ACC112 (cell line): ENCODE data around the gene ADRA2A.

Source experiments
- H2AFZ ChIP-seq: fragments of 200-600 bp; sonication (generic); one replicate; pipeline ENCODE4 v1.6.0; 2017; ENCODE audit warnings: antibody characterized with exemption, low read length; ENCODE audit not compliant: unreplicated experiment
- H3K27ac ChIP-seq: fragments of 200-600 bp; sonication (generic); 2 replicates; pipeline ENCODE4 v1.5.1; 2014; ENCODE audit warnings: low read depth, mild to moderate bottlenecking, antibody characterized with exemption, low read length, moderate library complexity
- H3K27me3 ChIP-seq: fragments of 200-600 bp; sonication (generic); 2 replicates; pipeline ENCODE4 v1.6.1; 2014; ENCODE audit warnings: mild to moderate bottlenecking, antibody characterized with exemption, low read length, moderate library complexity, mixed read lengths; ENCODE audit not compliant: insufficient read depth
- H3K36me3 ChIP-seq: fragments of 200-600 bp; sonication (generic); 2 replicates; pipeline ENCODE4 v1.6.1; 2016; ENCODE audit warnings: mild to moderate bottlenecking, antibody characterized with exemption, low read length, moderate library complexity, mixed read lengths; ENCODE audit not compliant: insufficient read depth
- H3K4me1 ChIP-seq: fragments of 200-600 bp; sonication (generic); one replicate; pipeline ENCODE4 v1.6.1; 2016; ENCODE audit warnings: low read length, mixed read lengths; ENCODE audit not compliant: insufficient read depth, unreplicated experiment, control insufficient read depth
- H3K4me3 ChIP-seq: fragments of 200-600 bp; sonication (generic); 2 replicates; pipeline ENCODE4 v1.5.1; 2014; ENCODE audit warnings: mild to moderate bottlenecking, low read depth, low read length
- H3K79me2 ChIP-seq: fragments of 200-600 bp; sonication (generic); one replicate; pipeline ENCODE4 v1.6.0; 2016; ENCODE audit warnings: low read length; ENCODE audit not compliant: control insufficient read depth, unreplicated experiment, insufficient read depth

The ADRA2A gene

GRCh38 chr10:111125102-111125501 lies 48.3 kb downstream of the ADRA2A start:
- no peaks in the 10 kb centered on the region for H3K36me3 ChIP-seq
- H2AFZ ChIP-seq, result no peak overlapping the region
- no peaks in the 10 kb centered on the region for H3K27me3 ChIP-seq
- H3K4me1 ChIP-seq, result no peaks in the 10 kb centered on the region
- H3K79me2 ChIP-seq, result no peaks in the 10 kb centered on the region
- H3K27ac ChIP-seq, result no peak overlapping the region
- H3K4me3 ChIP-seq, result no peak overlapping the region

DNA sequence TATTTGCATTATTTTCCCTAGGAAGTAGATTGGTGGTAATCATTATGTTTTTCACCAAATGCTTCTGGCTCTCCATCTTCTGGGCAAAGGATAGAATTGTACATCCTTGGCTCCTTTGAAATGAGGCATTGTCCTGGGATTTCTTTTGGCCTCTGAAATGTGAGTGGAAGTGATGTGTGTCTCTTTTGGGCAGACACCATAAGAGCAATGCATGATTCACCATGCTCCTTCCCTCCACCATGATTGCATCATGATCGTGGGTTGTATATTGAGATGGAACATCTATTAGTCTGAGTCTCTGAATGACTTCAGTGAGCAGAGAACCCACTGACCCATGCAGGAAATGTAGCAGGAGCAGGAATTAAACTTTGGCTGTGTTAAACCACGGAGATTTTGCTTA lies 49.2 kb downstream of the ADRA2A start:
- Histone ChIP-seq H3K27ac (no peak overlapping the region), H3K27me3 (no peaks in the 10 kb centered on the region), H3K79me2 (no peaks in the 10 kb centered on the region), H3K36me3 (no peaks in the 10 kb centered on the region), H2AFZ (no peak overlapping the region), H3K4me3 (no peak overlapping the region), H3K4me1 (no peaks in the 10 kb centered on the region)

GRCh38 chr10:111127081-111127848 lies 50.4 kb downstream of the ADRA2A start:
- no peaks in the 10 kb centered on the region for H3K36me3 ChIP-seq
- no peaks in the 10 kb centered on the region for H3K4me1 ChIP-seq
- no peak overlapping the region for H2AFZ ChIP-seq
- H3K27ac ChIP-seq, result no peak overlapping the region
- no peak overlapping the region for H3K4me3 ChIP-seq
- H3K79me2 ChIP-seq, result no peaks in the 10 kb centered on the region
- no peaks in the 10 kb centered on the region for H3K27me3 ChIP-seq

DNA sequence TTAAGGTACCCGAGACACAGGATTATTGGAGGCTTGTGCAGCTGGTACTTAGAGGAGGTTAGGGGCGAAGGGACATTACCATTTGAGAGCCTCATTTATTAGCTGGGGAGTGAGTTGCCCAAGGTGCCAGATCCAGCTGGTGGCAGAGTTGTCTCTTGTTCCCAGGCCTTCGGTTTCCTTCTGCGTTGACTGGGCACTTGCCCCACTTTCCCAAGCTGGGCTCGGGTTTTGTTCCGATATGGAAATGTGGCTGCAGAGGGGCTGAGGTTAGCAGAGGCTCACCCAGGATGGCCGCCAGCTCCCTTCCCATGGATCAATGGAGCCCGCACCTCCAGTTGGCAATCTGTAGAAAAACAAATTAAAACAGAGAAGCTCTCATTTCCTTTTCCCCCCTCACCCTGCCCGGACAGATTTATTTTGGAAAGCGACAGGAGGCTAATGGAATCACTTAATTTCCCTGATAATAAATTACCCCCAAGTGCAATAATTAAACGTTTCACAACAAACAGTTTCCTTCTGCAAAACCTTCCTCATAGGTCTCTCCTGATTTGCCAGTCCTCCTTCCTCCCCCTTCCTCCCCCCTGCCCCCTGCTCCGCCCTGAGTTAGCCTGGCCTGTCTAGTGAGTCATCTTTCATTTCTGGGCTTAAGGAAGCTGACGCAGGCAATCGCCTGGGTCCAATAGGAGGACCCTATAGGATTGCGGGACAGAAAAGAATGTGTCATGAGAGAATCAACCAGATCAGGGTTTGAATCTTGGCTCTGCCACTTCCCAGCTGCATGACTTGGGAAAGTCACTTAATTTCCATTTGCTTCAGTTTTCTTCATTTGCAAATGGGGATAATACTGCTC lies 51.7 kb downstream of the ADRA2A start:
- no peak overlapping the region for H3K27ac ChIP-seq
- H3K36me3 ChIP-seq, result no peaks in the 10 kb centered on the region
- H3K27me3 ChIP-seq, result peaks cover 7% of the 10 kb centered on the region; the same call in 1 of the 2 replicates
- H2AFZ ChIP-seq, result no peak overlapping the region
- H3K79me2 ChIP-seq, result no peaks in the 10 kb centered on the region
- H3K4me3 ChIP-seq, result no peak overlapping the region
- no peaks in the 10 kb centered on the region for H3K4me1 ChIP-seq

- Histone ChIP-seq H3K27me3 (peaks cover 7% of the 10 kb centered on the region; the same call in 1 of the 2 replicates), H3K79me2 (no peaks in the 10 kb centered on the region), H3K27ac (no peak overlapping the region), H3K4me1 (no peaks in the 10 kb centered on the region), H3K4me3 (no peak overlapping the region), H2AFZ (no peak overlapping the region), H3K36me3 (no peaks in the 10 kb centered on the region)
Observed at GRCh38 chr10:111129363-111129762, 52.5 kb downstream of the ADRA2A start.

GRCh38 chr10:111130471-111130870 lies 53.6 kb downstream of the ADRA2A start:
- no peak overlapping the region for H2AFZ ChIP-seq
- H3K4me1 ChIP-seq, result no peaks in the 10 kb centered on the region
- no peaks in the 10 kb centered on the region for H3K36me3 ChIP-seq
- no peak overlapping the region for H3K27ac ChIP-seq
- peaks cover 7% of the 10 kb centered on the region; the same call in 1 of the 2 replicates for H3K27me3 ChIP-seq
- H3K79me2 ChIP-seq, result no peaks in the 10 kb centered on the region
- H3K4me3 ChIP-seq, result no peak overlapping the region
